HG03378 (cell line): ENCODE results near the gene GCKR.
"Not testable (repeated sequence)": the region's sequence is repeated elsewhere in the genome, so short reads cannot be mapped to it uniquely, and the experiment has no call there.

Experiments used
- ATAC-seq: cut with Tn5 transposase; IDR thresholded peaks from one replicate; pipeline ENCODE4 v1.9.1; 2021; ENCODE audit warnings: mild to moderate bottlenecking, moderate library complexity; ENCODE audit not compliant: unreplicated experiment

Gene GCKR

DNA sequence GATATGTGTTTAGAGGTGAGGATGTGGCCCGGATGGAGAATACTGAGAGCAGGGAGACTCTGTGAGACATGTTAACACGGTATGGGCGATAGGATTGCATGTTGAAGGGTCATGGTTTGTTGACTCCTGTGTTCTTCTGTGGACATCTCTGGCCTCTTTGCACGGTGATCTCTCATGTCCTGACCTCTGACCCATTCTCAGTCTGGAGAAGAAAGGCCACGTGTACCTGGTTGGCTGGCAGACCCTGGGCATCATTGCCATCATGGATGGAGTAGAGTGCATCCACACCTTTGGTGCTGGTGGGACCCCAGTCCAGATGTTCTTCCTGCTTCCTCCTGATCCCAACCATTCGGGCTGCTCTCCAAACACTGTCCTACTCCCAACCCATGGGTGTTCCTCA is 9.9 kb downstream of the GCKR start:
- no peak for ATAC-seq

DNA sequence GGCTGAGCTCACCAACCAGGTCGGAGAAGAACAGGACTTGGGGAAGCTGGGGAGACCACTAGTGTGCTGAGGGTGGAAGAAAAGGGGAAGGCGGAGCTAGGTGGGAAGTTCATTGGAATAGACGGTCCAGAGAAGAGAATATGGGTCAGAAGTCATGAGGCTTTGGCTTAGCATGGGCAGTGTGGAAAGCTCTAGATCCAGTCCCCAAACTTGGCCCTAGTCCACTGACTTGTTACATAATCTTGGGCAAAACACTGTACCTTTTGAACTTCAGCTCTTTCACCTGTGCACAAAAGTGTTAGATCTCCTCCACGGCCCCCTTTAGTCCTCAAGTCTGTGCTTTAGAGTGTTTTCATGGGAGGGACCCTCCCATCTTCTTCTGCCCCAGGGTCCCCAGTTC is 10.7 kb downstream of the GCKR start:
- ATAC-seq = no peak

DNA sequence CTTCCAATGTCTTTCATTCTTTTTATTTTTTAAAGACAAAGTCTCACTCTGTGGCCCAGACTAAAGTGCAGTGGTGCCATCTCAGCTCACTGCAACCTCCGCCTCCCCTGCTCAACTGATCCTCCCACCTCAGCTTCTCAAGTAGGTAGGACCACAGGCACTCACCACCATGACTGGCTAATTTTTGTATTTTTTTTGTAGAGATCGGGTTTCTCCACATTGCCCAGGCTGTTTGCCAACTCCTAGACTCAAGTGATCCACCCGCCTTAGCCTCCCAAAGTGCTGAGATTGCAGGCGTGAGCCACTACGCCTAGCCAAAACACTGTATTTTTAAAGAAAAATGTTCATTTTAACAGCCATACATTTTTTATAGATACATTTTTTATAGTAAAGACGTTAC is 12.7 kb downstream of the GCKR start:
- ATAC-seq = no peak

DNA sequence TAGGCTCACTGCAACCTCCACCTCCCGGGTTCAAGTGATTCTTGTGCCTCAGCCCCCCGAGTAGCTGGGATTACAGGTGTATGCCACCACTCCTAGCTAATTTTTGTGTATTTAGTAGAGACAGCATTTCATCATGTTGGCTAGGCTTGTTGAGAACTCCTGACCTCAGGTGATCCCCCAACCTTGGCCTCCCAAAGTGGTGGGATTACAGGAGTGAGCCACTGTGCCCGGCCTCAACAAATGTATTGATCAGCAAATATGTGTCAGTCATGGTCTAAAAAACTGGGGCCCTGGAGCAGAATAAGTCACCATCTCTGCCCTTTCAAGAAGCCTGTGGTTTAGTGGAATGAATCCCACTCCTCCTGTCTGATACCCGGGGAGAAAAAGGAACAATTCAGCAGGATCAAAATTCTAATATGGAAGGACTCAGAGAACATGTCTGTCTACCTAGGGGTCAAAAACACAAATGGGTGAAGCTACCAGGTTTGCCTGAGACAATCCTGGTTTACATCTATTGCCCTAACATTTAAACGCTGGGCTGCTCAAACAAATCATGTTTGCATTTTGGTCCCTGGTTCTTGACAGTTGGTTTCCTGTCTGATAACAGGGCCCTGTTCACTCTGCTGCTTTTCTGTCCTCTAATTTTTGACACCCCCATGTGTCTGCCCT is 21.6 kb downstream of the GCKR start:
- ATAC-seq = no peak

DNA sequence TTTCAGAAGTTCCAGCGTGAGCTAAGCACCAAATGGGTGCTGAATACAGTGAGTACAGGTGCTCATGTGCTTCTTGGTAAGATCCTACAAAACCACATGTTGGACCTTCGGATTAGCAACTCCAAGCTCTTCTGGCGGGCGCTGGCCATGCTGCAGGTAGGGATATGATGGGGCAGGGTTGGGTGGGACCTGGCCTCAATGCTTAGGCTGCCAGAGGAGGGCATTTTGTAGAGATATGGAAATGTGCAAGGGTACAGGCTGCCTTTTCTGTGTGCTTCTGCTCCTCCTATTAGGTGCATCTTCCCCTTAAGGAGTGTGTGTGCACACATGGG is 22.1 kb downstream of the GCKR start:
- ATAC-seq = no peak

DNA sequence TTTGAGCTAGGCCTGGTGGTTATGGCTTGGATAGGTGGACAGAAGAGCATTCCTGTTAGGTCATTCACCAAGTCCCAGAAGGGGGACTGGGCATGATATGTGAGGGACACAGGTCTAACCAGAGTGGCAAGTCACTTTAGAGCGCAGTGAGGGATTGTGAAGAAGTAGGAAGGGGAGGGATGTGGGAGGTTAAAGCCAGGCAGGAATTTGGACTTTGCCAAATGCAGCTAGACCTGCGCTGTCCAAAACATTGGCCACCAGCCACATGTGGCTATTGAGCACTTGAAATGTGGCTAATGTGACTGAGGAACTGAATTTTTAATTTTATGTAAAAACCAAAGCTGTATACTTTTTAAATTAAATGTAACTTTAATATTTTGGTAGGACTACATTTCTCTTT is 23.7 kb downstream of the GCKR start:
- no peak for ATAC-seq

DNA sequence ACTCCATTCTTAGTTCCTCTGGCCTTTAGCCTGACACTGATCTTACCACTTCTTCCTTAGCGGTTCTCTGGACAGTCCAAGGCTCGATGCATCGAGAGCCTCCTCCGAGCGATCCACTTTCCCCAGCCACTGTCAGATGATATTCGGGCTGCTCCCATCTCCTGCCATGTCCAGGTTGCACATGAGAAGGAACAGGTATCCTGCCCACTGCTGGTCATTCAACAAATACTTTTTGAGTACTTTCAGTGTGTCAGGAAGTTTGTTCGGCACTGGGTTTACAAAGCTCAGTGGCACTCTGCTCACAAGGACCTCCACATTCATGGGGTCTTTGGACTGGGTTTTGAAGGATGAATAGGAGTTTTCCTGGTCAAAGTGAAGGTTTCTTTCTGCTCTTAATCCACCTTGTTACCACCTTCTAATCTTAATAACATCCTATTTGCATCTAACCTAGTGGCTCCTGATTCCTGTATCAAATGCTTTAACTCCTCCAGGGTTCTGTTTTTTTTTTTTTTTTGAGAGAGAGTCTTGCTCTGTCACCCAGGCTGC is 25.8 kb downstream of the GCKR start:
- ATAC-seq = no peak

DNA sequence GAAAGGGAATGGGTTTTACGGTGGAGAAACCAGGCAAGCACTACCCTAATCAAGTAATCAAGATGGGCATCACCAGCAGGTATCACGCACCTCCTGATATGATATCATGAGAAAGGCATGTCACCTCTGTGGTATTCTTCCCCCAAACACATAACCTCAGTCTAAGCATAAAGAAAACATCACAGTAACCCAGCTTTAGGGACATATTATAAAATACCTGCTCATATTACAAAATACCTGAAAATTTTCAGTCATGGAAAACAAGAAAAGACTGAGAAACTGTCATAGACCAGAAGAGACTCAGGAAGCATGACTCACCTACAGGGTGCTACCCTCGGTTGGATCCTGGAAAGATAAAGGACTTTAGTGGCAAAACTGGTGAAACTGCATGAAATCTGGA is 30.5 kb downstream of the GCKR start:
- ATAC-seq = no peak

DNA sequence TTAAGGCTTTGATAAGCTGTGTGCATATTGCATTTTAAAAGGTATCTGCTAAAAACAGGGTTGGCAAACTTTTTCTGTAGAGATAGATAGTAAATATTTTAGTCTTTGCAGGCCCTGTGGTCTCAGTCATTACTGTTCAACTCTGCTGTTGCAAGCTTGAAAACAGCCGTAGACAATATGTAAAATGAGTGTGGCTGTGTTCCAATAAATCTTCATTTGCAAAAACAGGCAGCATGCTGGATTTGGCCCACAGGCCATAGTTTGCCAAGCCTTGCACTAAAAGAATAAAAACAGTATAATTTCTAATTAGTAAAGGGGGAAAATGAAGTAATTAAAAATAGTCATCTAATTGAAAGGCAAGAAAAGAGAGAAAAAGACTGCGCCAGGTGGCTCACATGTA is 35.3 kb downstream of the GCKR start:
- no peak for ATAC-seq

DNA sequence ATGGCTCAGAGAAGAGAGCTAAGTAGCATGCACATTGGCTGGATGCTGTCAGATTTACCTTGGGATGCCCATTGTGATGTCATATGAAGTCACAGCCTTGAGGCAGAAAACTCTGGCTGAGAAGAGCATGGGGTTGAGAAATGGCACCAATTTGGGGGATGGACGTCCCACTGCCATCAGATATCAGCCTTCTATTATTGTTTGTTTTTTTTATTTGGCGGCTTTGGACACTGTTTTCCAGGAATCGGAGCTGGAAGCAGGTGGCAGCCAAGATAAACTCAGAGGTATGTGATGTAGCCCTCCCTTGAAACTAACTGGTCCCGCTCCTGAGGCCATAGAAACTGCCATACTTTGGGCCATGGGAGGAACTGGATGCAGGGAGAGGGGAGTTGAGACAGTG is 40.6 kb downstream of the GCKR start:
- ATAC-seq = no peak

DNA sequence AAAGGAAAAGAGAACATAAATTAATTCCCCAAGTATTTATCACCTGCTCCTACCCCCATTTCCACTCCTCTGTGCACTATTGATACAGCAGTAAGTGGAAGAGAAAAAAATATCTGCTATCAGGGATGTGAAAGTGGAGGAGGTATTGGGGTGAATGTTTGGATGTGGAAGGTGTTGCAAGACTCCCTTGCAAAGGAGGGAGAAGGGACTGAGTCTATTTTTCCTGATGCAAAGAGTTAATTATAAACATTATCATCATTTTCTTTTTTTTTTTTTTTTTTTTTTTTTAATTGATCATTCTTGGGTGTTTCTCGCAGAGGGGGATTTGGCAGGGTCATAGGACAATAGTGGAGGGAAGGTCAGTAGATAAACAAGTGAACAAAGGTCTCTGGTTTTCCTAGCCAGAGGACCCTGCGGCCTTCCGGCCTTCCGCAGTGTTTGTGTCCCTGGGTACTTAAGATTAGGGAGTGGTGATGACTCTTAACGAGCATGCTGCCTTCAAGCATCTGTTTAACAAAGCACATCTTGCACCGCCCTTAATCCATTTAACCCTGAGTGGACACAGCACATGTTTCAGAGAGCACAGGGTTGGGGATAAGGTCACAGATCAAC is 42.3 kb downstream of the GCKR start:
- ATAC-seq = not testable (repeated sequence)

DNA sequence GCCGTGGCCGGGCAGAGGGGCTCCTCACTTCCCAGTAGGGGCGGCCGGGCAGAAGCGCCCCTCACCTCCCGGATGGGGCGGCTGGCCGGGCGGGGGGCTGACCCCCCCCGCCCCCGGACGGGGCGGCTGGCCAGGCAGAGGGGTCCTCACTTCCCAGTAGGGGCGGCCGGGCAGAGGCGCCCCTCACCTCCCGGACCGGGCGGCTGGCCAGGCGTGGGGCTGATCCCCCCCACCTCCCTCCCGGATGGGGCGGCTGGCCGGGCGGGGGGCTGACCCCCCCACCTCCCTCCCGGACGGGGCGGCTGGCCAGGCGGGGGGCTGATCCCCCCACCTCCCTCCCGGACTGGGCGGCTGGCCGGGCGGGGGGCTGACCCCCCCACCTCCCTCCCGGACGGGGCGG is 43.0 kb downstream of the GCKR start:
- ATAC-seq = not testable (repeated sequence)

DNA sequence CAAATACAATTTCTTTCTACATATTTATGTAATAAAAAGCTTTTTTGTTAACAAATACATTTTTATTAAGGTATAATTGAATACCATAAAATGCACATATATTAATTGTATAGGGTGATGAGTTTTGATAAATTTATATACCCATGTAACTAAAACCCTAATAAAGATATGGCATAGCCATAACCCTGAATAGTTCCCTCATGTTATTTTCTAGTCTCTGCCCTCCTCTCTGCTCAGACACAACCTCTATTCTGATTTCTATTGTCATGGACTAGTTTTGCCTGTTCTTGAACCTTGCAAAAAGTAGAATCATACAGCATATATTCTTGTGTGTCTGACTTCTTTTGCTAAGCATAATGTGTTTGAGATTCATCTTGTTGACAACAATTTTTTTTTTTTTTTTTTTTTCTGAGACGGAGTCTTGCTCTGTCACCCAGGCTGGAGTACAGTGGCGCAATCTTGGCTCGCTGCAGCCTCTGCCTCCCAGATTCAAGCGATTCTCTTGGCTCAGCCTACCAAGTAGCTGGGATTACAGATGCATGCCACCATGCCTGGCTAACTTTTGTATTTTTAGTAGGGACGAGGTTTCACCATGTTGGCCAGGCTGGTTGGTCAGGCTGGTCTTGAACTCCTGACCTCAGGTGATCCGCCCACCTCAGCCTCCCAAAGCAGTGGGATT is 47.6 kb downstream of the GCKR start:
- no peak for ATAC-seq

DNA sequence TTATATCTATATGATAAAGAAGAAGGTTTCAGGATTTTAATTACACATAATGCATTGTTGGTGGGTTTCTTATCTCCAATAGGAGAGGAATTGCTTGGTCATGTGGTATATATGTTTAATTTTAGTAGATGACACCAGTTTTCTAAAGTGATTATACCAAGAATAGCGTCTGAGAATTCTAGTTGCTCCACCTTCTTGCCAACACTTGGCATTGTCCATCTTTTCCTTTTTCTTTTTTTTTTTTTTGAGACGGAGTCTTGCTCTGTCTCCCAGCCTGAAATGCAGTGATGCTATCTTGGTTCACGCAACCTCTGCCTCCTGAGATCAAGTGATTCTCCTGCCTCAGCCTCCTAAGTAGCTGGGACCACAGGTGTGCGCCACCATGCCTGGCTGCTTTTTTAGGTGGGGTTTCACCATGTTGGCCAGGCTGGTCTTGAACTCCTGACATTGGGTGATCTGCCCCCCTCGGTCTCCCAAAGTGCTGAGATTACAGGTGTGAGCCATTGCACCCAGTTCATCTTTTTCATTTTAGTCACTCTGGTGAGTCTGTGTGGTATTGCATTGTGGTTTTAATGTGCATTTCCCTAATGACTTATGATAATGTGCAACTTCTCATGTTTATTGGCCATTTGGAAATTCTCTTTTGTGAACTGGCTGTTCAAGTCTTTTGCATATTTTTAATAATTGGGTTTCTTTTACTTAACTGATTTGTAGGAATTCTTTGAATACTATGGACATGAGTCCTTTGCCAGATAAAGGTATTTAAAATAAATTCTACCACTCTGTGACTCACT is 48.9 kb downstream of the GCKR start:
- no peak for ATAC-seq

DNA sequence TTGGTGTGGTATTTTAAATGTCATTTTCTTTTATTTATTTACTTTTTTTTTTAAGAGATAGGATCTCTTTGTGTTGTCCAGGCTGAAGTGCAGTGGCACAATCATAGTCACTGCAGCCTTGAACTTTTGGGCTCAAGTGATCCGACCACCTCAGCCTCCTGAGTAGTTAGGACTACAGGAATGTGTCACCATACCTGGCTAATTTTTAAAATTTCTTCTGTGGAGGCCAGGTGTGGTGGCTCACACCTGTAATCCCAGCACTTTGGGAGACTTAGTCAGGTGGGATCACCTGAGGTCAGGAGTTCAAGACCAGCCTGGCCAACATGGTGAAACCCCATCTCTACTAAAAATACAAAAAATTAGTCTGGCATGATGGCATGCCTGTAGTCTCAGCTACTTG is 52.7 kb downstream of the GCKR start:
- no peak for ATAC-seq

DNA sequence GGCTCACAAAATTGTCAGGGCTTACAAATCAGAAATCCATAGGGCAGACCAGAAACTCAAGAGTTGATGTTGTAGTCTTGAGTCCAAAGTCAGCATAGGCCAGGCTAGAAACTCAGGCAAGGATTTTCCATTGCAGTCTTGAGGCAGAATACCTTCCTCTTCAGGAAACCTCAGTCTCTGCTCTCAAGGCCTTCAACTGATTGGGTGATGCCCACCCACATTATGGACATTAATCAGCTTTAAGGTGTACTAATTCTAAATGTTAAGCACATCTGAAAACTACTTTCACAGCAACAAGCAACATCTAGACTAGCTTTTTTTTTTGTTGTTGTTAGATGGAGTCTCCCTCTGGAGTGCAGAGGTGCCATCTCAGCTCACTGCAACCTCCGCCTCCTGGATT is 54.9 kb downstream of the GCKR start:
- no peak for ATAC-seq

DNA sequence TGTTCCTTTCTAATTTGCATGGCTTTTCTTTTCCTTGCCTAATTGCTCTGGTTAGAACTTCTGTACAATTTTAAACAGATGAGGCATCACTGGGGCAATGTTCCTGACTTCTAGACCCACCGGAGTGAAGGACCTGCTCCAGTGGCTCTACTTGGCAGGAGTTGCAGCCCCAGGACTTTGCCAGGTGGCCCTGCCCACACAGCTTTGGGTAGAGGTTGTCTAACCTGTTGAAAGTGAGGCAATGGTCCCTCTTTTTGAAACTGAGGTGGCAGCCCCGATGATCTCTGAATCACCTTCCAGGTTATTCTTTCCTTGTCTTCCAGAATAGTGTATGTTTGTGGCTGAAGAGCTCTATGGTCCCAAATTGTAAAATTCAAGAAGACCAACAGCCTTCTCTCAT is 56.3 kb downstream of the GCKR start:
- ATAC-seq = no peak

DNA sequence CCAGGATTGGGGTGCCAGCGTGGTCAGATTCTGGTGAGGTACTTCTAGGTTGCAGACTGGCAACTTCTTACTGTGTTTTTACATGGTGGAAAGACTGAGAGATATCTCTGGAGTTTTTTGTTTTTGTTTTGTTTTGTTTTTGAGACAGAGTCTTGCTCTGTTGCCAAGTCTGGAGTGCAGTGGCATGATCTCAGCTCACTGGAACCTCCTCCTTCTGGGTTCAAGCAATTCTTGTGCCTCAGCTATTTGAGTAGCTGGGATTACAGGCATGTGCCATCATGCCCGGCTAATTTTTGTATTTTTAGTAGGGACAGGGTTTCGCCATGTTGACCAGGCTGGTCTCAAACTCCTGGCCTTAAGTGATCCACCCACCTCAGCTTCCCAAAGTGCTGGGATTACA is 57.8 kb downstream of the GCKR start:
- ATAC-seq = not testable (repeated sequence)

DNA sequence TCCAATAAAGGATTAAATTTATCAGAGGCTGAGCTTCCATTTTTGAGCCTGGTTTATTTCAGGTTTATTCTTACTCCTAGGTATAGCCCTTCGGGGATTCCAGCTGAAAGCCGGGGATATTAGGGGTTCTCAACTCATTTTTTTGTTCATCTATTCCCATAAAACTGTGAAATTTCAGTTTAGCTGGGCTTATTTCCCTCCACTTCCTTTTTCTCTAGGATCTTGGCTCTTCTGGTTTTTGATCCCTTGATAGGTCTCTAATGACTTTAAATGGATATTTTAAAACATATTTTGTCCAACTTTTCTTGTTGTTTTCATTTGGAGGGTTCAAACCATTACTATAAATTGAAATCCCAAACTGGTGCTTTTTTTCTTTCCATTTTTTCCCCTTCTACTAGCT is 62.6 kb downstream of the GCKR start:
- ATAC-seq = no peak

DNA sequence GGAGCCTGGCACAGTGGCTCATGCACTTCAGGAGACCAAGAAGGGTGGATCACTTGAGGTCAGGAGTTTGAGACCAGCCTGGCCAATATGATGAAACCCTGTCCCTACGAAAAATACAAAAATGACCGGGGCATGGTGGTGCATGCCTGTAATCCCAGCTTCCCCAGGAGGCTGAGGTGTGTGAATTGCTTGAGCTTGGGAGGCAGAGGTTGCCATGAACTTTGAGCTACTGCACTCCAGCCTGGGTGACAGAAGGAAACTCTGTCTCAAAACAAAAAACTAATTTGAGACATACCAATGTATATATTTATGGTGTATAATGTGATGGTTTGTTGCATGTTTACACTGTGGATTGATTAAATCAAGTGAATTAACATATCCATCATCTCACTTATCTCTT is 64.4 kb downstream of the GCKR start:
- ATAC-seq = no peak

DNA sequence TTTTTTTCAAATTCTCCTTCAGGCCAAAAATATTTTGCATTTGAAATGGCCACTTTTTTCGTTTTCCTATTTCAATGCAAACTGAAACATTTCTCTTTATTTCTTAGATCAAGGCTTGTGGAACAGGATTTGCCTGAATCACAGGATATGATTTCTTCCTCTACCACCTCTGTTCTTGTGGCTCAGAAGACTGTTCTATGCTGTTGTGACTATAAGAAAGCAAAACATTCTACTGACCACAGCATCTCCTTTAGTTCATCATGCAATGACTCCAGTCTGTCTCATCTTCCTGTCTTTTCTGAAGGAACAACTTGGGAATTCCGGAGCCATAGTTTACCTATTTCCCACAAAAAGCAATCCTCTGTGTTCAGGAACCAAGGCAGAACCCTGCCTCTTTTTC is 70.0 kb downstream of the GCKR start:
- ATAC-seq = no peak

DNA sequence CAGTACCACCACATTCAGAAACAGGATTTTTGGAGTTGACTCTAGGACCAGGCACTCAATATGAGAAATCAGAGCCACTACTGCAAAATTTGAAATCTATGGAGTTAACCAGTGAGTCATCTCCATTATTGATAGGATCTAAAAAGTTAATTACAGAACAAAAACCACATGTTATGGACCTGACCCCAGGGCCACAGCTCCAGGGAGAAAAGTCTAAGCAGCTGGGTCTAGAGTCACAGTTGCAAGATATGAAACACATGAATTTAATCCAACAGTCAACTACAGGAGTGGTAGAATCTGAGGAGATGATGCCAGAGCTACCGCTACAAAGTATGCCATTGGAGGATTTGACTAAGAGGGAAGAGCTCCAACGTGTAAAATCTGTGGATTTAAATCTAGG is 72.8 kb downstream of the GCKR start:
- no peak for ATAC-seq
